Lower leg skin (tissue), 3 donors: ENCODE results near the gene CCDC9B.

Experiments used
- POLR2A ChIP-seq, 2 donors: fragments of 450-650 bp; IDR thresholded peaks; one replicate each; pipeline ENCODE4 v1.6.1; 2016 to 2017; ENCODE audit warnings: antibody characterized with exemption in 2 of 2, mild to moderate bottlenecking in 1 of 2, moderate library complexity in 1 of 2
- TF ChIP-seq, protein P1 (sequence below), 3 donors: fragments of 450-650 bp; IDR thresholded peaks; one replicate each; pipeline ENCODE4 v1.5.1; 2016; ENCODE audit warnings: antibody characterized with exemption in 3 of 3, mild to moderate bottlenecking in 3 of 3, moderate library complexity in 2 of 3

- TF ChIP-seq, protein P1, sequence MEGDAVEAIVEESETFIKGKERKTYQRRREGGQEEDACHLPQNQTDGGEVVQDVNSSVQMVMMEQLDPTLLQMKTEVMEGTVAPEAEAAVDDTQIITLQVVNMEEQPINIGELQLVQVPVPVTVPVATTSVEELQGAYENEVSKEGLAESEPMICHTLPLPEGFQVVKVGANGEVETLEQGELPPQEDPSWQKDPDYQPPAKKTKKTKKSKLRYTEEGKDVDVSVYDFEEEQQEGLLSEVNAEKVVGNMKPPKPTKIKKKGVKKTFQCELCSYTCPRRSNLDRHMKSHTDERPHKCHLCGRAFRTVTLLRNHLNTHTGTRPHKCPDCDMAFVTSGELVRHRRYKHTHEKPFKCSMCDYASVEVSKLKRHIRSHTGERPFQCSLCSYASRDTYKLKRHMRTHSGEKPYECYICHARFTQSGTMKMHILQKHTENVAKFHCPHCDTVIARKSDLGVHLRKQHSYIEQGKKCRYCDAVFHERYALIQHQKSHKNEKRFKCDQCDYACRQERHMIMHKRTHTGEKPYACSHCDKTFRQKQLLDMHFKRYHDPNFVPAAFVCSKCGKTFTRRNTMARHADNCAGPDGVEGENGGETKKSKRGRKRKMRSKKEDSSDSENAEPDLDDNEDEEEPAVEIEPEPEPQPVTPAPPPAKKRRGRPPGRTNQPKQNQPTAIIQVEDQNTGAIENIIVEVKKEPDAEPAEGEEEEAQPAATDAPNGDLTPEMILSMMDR (IDR thresholded peaks at IDR 0.05), result no peak
- no peak for TF ChIP-seq POLR2A (IDR thresholded peaks at IDR 0.05)
Measured at GRCh38 chr15:40293006-40293405, 47.7 kb downstream of the CCDC9B start.
